Measurements from ENCODE around the gene ECHDC1. TPM values are rescaled to one million over a fixed set of nuclear protein-coding genes. Genes with fewer than 3 reads are reported as not detected.

The ECHDC1 gene
- total RNA-seq, 1 experiment from 2014 or later = 60.0 TPM

DNA sequence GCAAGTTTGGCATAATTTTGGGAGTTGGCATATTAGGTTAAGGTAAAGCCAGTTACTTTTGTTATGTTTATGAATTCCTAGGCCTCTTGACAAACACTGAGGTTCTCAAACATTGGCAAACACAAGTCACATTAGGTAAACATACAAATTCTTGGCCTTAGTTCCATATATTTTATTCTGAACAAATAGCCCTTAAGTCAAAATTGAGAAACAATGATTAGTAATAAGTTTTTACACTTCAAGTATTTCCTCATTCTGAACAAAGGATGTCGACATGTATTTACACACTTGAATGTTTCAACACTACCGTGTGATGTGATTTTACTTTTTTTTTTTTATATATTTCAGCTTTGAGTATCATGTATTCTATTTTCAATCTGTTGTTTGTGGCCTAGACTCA is 3.8 kb upstream of the ECHDC1 start (continued):
- TF ChIP-seq, protein P1, sequence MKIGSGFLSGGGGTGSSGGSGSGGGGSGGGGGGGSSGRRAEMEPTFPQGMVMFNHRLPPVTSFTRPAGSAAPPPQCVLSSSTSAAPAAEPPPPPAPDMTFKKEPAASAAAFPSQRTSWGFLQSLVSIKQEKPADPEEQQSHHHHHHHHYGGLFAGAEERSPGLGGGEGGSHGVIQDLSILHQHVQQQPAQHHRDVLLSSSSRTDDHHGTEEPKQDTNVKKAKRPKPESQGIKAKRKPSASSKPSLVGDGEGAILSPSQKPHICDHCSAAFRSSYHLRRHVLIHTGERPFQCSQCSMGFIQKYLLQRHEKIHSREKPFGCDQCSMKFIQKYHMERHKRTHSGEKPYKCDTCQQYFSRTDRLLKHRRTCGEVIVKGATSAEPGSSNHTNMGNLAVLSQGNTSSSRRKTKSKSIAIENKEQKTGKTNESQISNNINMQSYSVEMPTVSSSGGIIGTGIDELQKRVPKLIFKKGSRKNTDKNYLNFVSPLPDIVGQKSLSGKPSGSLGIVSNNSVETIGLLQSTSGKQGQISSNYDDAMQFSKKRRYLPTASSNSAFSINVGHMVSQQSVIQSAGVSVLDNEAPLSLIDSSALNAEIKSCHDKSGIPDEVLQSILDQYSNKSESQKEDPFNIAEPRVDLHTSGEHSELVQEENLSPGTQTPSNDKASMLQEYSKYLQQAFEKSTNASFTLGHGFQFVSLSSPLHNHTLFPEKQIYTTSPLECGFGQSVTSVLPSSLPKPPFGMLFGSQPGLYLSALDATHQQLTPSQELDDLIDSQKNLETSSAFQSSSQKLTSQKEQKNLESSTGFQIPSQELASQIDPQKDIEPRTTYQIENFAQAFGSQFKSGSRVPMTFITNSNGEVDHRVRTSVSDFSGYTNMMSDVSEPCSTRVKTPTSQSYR (CRISPR knock-in tag; IDR thresholded peaks at IDR 0.05) = no peak
- TF ChIP-seq ETV6 (CRISPR knock-in tag; IDR thresholded peaks at IDR 0.05) (no peak), CBFB (CRISPR knock-in tag; IDR thresholded peaks at IDR 0.05; ENCODE audit: low read depth) (no peak), ZNF671 (CRISPR knock-in tag; IDR thresholded peaks at IDR 0.05) (no peak), GTF2I (CRISPR knock-in tag; conservative IDR thresholded peaks at IDR 0.05) (no peak), ZNF317 (CRISPR knock-in tag; IDR thresholded peaks at IDR 0.05; ENCODE audit: borderline replicate concordance, low read depth) (no peak)
- TF ChIP-seq, protein P2, sequence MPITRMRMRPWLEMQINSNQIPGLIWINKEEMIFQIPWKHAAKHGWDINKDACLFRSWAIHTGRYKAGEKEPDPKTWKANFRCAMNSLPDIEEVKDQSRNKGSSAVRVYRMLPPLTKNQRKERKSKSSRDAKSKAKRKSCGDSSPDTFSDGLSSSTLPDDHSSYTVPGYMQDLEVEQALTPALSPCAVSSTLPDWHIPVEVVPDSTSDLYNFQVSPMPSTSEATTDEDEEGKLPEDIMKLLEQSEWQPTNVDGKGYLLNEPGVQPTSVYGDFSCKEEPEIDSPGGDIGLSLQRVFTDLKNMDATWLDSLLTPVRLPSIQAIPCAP (CRISPR knock-in tag; IDR thresholded peaks at IDR 0.05) = no peak
- TF ChIP-seq, protein P3, sequence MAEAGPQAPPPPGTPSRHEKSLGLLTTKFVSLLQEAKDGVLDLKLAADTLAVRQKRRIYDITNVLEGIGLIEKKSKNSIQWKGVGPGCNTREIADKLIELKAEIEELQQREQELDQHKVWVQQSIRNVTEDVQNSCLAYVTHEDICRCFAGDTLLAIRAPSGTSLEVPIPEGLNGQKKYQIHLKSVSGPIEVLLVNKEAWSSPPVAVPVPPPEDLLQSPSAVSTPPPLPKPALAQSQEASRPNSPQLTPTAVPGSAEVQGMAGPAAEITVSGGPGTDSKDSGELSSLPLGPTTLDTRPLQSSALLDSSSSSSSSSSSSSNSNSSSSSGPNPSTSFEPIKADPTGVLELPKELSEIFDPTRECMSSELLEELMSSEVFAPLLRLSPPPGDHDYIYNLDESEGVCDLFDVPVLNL (CRISPR knock-in tag; IDR thresholded peaks at IDR 0.05; ENCODE audit: borderline replicate concordance, low read depth) = no peak
- TF ChIP-seq, protein P4, sequence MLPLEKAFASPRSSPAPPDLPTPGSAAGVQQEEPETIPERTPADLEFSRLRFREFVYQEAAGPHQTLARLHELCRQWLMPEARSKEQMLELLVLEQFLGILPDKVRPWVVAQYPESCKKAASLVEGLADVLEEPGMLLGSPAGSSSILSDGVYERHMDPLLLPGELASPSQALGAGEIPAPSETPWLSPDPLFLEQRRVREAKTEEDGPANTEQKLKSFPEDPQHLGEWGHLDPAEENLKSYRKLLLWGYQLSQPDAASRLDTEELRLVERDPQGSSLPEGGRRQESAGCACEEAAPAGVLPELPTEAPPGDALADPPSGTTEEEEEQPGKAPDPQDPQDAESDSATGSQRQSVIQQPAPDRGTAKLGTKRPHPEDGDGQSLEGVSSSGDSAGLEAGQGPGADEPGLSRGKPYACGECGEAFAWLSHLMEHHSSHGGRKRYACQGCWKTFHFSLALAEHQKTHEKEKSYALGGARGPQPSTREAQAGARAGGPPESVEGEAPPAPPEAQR (CRISPR knock-in tag; IDR thresholded peaks at IDR 0.05) = no peak

DNA sequence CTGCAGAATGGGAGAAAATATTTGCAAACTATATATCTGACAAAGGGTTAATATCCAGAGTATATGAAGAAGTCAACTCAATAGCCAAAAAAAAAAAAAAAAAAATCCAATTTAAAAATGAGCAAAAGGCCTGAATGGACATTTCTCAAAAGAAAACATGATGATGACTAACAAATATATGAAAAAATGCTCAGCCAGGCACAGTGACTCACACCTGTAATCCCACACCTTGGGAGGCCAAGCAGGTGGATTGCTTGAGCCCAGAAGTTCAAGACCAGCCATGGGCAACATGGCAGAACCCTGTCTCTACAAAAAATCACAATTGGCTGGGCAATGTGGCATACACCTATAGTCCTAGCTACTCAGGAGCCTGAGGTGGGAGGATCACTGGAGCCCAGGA is 2.1 kb upstream of the ECHDC1 start:
- CTCF ChIA-PET = no interaction called here
- POLR2A ChIA-PET = interaction anchor here (0.6 kb wide), 1 partner anchor 54 kb away, joined by 4 read pairs; no protein-coding TSS in a partner anchor
- no peak for DNase-seq (ENCODE audit: low spot score)
- Mint-ChIP-seq H3K9me3 (peaks cover 19% of the 10 kb centered on the region), H3K4me3 (no peak overlapping the region), H3K4me1 (peaks cover 17% of the 10 kb centered on the region), H3K27me3 (ENCODE audit: low read depth) (no peaks in the 10 kb centered on the region), H3K36me3 (peaks cover 17% of the 10 kb centered on the region), H3K27ac (no peak overlapping the region)
- ATAC-seq = no peak
- TF ChIP-seq SP1 (CRISPR knock-in tag; conservative IDR thresholded peaks at IDR 0.05) (no peak), ETV6 (CRISPR knock-in tag; IDR thresholded peaks at IDR 0.05) (no peak), ZNF138 (CRISPR knock-in tag; conservative IDR thresholded peaks at IDR 0.05) (no peak)
- TF ChIP-seq, protein P5, sequence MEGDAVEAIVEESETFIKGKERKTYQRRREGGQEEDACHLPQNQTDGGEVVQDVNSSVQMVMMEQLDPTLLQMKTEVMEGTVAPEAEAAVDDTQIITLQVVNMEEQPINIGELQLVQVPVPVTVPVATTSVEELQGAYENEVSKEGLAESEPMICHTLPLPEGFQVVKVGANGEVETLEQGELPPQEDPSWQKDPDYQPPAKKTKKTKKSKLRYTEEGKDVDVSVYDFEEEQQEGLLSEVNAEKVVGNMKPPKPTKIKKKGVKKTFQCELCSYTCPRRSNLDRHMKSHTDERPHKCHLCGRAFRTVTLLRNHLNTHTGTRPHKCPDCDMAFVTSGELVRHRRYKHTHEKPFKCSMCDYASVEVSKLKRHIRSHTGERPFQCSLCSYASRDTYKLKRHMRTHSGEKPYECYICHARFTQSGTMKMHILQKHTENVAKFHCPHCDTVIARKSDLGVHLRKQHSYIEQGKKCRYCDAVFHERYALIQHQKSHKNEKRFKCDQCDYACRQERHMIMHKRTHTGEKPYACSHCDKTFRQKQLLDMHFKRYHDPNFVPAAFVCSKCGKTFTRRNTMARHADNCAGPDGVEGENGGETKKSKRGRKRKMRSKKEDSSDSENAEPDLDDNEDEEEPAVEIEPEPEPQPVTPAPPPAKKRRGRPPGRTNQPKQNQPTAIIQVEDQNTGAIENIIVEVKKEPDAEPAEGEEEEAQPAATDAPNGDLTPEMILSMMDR (IDR thresholded peaks at IDR 0.05) = no peak
- TF ChIP-seq, protein P6, sequence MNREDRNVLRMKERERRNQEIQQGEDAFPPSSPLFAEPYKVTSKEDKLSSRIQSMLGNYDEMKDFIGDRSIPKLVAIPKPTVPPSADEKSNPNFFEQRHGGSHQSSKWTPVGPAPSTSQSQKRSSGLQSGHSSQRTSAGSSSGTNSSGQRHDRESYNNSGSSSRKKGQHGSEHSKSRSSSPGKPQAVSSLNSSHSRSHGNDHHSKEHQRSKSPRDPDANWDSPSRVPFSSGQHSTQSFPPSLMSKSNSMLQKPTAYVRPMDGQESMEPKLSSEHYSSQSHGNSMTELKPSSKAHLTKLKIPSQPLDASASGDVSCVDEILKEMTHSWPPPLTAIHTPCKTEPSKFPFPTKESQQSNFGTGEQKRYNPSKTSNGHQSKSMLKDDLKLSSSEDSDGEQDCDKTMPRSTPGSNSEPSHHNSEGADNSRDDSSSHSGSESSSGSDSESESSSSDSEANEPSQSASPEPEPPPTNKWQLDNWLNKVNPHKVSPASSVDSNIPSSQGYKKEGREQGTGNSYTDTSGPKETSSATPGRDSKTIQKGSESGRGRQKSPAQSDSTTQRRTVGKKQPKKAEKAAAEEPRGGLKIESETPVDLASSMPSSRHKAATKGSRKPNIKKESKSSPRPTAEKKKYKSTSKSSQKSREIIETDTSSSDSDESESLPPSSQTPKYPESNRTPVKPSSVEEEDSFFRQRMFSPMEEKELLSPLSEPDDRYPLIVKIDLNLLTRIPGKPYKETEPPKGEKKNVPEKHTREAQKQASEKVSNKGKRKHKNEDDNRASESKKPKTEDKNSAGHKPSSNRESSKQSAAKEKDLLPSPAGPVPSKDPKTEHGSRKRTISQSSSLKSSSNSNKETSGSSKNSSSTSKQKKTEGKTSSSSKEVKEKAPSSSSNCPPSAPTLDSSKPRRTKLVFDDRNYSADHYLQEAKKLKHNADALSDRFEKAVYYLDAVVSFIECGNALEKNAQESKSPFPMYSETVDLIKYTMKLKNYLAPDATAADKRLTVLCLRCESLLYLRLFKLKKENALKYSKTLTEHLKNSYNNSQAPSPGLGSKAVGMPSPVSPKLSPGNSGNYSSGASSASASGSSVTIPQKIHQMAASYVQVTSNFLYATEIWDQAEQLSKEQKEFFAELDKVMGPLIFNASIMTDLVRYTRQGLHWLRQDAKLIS (CRISPR knock-in tag; IDR thresholded peaks at IDR 0.05; ENCODE audit: borderline replicate concordance) = no peak
- TF ChIP-seq, protein P7, sequence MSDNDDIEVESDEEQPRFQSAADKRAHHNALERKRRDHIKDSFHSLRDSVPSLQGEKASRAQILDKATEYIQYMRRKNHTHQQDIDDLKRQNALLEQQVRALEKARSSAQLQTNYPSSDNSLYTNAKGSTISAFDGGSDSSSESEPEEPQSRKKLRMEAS (CRISPR knock-in tag; IDR thresholded peaks at IDR 0.05) = no peak
- TF ChIP-seq, protein P8, sequence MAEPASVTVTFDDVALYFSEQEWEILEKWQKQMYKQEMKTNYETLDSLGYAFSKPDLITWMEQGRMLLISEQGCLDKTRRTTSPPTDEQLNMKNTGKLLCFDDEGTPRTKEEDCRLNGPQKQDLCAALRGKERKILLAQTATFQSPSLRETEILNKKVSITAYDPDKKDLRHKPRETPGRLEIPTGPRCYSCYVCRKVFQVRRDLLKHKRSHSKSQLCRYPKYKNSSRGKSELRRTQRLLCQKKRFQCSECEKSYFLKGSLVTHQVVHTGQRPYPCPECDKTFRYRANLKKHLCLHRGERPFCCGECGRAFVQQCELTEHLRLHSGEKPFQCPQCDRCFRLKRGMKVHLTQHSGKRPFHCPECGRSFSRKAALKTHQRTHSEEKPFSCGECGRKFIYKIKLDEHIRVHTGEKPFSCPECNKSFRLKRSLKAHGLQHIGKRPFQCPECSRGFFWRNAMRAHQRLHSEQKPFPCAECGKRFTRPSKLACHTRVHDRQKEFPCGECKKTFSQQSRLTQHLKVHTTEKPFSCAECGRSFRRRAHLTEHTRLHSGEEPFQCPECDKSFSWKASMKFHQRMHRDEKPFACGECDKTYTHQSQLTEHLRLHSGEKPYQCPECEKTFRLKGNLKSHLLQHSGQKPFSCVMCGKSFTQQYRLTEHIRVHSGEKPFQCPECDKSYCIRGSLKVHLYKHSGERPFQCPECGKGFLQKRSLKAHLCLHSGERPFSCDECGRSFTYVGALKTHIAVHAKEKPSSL (CRISPR knock-in tag; conservative IDR thresholded peaks at IDR 0.05) = no peak
- TF ChIP-seq, protein P9, sequence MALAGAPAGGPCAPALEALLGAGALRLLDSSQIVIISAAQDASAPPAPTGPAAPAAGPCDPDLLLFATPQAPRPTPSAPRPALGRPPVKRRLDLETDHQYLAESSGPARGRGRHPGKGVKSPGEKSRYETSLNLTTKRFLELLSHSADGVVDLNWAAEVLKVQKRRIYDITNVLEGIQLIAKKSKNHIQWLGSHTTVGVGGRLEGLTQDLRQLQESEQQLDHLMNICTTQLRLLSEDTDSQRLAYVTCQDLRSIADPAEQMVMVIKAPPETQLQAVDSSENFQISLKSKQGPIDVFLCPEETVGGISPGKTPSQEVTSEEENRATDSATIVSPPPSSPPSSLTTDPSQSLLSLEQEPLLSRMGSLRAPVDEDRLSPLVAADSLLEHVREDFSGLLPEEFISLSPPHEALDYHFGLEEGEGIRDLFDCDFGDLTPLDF (CRISPR knock-in tag; IDR thresholded peaks at IDR 0.05) = no peak
